GF-D8 (cell line): ENCODE data around the gene EBF3.

Experiments used
- DNase-seq: peaks from one replicate; lab custom pipeline; 2025; lab: John Stamatoyannopoulos, UW

Gene EBF3

GRCh38 chr10:129888784-129889616, 75.1 kb downstream of the EBF3 start:
- DNase-seq: no peak

- DNase-seq: no peak
Observed at GRCh38 chr10:129887986-129888783, 75.9 kb downstream of the EBF3 start.

- DNase-seq: no peak
Observed at GRCh38 chr10:129887381-129887905, 76.6 kb downstream of the EBF3 start.

DNA sequence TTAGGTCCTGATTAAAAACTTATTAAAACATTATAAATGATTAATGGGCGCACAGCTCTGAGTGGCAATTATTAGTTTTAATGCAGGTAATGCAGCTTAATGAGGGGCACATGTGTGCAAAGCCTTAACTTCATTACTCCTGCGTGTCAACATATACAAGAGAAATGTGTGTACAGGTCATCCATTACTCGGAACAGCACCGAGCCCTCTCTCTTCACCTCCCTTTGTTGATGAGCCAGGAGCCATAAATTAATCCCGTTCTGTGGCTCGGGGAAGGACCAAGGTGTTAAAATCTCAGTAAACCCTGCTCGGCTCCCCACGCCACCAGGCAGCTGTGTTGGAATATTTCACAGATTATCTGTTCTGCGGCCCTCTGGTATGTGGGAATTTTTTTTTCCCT, 77.8 kb downstream of the EBF3 start:
- no peak for DNase-seq

GRCh38 chr10:129885526-129885925, 78.5 kb downstream of the EBF3 start:
- no peak for DNase-seq

GRCh38 chr10:129884398-129885078, 79.5 kb downstream of the EBF3 start:
- DNase-seq: no peak

DNA sequence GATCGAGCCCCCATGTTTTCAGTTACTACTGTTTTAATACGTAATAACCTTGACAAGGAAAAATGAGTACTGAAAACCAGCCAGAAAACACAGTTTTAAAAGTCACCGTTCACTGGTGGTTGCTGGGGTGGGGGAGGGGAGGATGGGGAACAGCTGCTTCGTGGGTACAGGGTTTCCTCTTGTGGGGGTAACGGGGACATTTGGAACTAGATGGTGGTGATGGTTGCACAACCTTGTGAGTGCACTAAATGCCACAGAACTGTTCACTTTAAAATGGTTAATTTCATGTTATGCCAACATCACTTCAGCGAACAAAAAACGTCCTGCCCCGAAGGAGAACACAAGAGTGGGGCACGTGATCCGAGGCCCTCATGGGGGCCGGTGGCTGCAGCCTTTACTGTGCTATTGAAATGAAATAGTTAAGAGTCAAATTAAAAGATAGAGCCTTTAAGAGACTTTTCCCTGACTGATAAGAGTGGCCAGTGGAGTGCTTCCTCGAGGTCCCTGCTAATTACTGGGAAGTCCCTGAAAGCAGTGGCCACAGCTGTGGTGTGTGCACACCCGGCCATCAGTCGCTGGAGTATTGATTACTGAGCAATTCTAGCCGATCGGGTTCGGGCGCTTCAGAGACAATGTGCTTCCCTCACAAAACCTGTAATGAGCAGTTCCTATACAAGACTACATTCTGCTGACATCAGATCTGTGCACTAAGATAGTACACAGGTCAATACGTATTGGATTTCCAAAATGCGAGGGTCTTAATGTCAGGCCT, 80.3 kb downstream of the EBF3 start:
- DNase-seq: peak; percentile 78

- no peak for DNase-seq
Observed at GRCh38 chr10:129883029-129883428, 81.0 kb downstream of the EBF3 start.

GRCh38 chr10:129882291-129883010, 81.6 kb downstream of the EBF3 start:
- no peak for DNase-seq

GRCh38 chr10:129881641-129882040, 82.4 kb downstream of the EBF3 start:
- DNase-seq: peak; percentile 12

DNA sequence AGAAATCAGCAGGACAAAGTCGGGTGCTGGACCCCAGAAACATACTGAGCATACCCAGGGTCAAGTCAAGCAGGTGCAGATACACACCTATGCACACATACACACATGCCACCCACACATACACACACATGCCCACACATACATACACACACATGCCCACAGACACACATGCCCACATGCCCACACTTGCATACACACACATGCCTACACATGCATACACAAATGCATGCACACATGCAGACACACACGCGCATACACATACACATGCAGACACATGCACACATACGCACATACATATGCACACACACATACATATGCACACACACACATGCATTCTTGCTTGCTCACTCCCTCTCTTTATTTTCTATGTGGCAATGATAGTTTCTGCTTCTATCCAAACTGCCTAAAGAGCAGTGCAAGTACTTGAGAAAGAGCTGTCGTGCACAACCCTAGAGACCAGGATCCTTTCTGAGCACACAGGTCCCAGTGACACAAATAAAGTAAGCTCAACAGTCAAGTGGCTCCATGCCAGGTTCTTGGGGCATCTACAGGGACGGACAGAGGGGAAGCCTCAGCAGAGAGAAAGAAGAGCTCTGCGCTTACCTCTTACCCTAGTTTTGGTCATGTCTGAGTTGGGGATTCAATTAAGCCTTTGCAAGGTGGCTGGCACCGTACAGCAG, 83.7 kb downstream of the EBF3 start:
- DNase-seq: no peak

DNA sequence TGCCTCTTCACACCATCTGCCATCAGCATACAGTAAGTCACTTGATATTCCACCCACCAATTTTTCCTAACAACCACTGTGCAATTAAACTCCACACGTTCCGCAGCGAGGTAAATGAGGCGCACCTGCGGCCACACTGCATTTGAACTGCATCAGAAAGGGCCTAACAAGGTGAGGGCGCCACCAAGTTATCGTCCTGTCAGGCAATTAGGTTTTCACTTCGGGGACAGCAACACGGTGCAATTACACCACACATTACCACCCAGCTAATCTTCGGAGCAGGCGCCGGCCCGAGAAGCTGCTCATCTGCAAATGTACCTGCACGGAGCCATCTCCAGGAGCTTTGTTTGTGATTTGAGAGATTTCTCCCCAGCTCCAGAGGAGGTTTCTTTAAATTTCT, 84.4 kb downstream of the EBF3 start:
- DNase-seq: no peak

DNA sequence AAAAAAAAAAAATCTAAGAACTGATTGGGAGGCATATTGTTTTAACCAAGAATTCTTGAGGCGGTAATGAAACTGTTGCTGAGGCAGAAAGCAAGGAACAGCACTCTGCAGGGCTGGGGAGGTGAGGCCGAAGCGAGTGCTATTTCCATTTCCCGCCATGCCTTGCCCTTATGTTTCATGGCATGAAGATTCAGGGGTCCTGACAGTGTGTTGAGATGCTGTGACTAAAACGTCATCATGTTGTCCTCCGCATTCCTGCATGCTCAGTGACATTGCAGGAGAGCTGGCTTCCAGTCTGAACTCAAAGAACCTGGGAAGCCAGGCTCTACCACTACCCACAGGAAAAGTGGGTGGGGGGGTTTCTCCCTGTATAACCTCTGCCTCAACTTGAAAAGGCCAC, 85.2 kb downstream of the EBF3 start:
- no peak for DNase-seq

- no peak for DNase-seq
Observed at GRCh38 chr10:129877773-129878371, 86.2 kb downstream of the EBF3 start.

DNA sequence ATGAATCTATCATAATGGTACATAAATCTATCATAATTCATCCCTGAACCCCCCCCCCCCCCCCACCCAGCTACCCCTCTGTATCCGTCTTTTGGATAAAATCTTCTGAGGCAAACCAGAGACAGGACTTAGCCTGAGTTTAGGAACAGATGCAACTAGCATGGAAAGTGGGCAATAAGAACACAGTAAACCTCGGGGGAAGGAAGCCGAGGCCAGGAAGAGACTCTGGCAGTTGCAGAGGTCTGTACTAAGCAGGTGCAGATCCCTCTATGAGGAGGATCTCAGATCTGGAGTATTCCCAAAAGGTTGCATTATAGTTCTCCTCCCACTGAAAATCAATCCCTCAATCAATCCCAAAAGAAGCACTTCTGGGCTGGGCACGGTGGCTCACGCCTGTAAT, 87.2 kb downstream of the EBF3 start:
- no peak for DNase-seq

GRCh38 chr10:129875993-129876726, 87.9 kb downstream of the EBF3 start:
- no peak for DNase-seq

DNA sequence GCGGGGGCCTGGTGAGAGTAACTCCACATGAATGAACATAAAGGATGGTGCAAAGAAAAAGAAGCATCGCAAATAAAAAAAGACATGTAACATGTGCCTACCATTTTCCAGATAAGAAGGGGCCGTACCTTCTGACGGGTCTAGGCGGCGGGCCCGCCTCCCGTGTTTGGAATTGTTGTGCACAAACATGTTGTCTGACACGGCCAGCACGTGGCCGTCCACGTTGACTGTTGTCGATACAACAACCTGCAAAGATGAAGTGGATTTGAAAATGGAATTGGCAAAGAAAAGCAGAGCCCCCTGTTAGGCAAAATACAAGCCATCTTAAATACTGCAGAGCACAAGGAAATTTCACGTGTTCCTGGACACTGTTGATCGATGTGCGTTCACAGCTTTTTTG, 90.7 kb downstream of the EBF3 start:
- no peak for DNase-seq

DNA sequence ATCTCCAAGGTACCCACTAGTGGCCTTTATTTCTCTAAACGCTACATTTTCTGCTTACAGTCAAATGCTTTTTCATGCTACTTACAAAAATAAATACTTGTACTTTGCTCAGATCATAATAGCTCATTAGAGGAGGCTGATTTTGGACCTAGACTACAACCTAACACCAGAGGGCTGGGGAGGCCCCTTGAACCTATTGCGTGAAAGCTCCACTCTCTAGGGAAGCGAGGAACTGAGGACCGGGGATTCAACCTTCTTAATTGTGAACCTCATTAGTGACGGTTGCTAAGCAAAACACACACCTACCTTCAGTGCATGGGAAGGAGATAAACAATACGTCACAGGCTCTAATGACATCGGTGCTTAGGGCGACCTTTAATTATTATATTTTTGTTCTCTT, 92.1 kb downstream of the EBF3 start:
- no peak for DNase-seq

GRCh38 chr10:129870961-129871621, 93.0 kb downstream of the EBF3 start:
- peak; percentile 86 for DNase-seq
